ENCODE measurements around the gene XXYLT1. TPM values are rescaled to one million over a fixed set of nuclear protein-coding genes. Genes with fewer than 3 reads are reported as not detected.
A peak's percentile ranks its signal among the peaks of the same experiment; 100 is the strongest.

XXYLT1 gene
- total and polyA plus RNA-seq, 2 of the 8 experiments (the other 6 are each of a cell fraction or from before 2014, with no cell fraction given), result 18.9 to 23.8 TPM

GRCh38 chr3:195151866-195152541 is 119.0 kb downstream of the XXYLT1 start:
- H3K4ac ChIP-seq (replicated peaks; ENCODE audit: insufficient read length, low read depth, low read length), result no peak overlapping the region
- no peak overlapping the region for H2AFZ ChIP-seq (ENCODE audit: low read length)
- H2BK15ac ChIP-seq (ENCODE audit: low read length), result no peak overlapping the region
- H3K14ac ChIP-seq (ENCODE audit: insufficient read length), result no peak overlapping the region
- H3K27me3 ChIP-seq (replicated peaks in 1 of 4; ENCODE audit: control insufficient read depth in 3 of 4, extremely low read depth in 1 of 4, insufficient read depth in 3 of 4, low read length in 3 of 4), result no peaks in the 10 kb centered on the region
- H3K36me3 ChIP-seq (ENCODE audit: control insufficient read depth in 2 of 4, insufficient read depth in 4 of 4, low read length in 3 of 4), result no peaks in the 10 kb centered on the region
- H3K18ac ChIP-seq (ENCODE audit: extremely low read depth, low read length), result peak overlapping the region; percentile 24; the same call in 1 of the 2 replicates
- peaks cover 18 to 50% (median 32%) of the 10 kb centered on the region in 4 experiments for H3K4me1 ChIP-seq (replicated peaks in 1 of 4; ENCODE audit: control insufficient read depth in 3 of 4, insufficient read depth in 4 of 4, low read length in 3 of 4)
- no peak overlapping the region for H4K5ac ChIP-seq (ENCODE audit: insufficient read length, low read depth, low read length)
- peaks cover 0 to 10% of the 10 kb centered on the region in 2 experiments; a peak in 2 of 4 replicates for H3K79me2 ChIP-seq (ENCODE audit: control insufficient read depth in 1 of 2, insufficient read depth in 2 of 2, low read length in 2 of 2)
- H3K9me3 ChIP-seq (ENCODE audit: insufficient read depth in 2 of 2, low read depth in 1 of 2, low read length in 1 of 2), result no peaks in the 10 kb centered on the region
- no peak overlapping the region for H3K56ac ChIP-seq (replicated peaks; ENCODE audit: insufficient read length, low read depth, low read length)
- H4K20me1 ChIP-seq (replicated peaks in 1 of 2; ENCODE audit: control insufficient read depth in 1 of 2, insufficient read depth in 2 of 2, low read length in 2 of 2), result no peaks in the 10 kb centered on the region
- 84% methylated on average over 10 of the region's 11 CpGs; no CpG with 5 or more reads in 1 of the 2 experiments for WGBS, 2 experiments (ENCODE audit: extremely low coverage in 1 of 2, insufficient coverage in 1 of 2, insufficient read length in 1 of 2, insufficient replicate concordance in 2 of 2, low coverage in 1 of 2, low lambda C conversion rate in 2 of 2, missing lambda C conversion rate in 1 of 2)
- TF ChIP-seq SUZ12 (IDR thresholded peaks at IDR 0.05; ENCODE audit: low read length), result no peak
- TF ChIP-seq KDM5A (IDR thresholded peaks at IDR 0.05; ENCODE audit: low read length), result no peak
- TF ChIP-seq RBBP5 (IDR thresholded peaks at IDR 0.05; ENCODE audit: borderline replicate concordance, low read depth, low read length), result no peak
- no peak for TF ChIP-seq TAF7 (optimal IDR thresholded peaks at IDR 0.05; ENCODE audit: borderline replicate concordance, low read depth, low read length)
- TF ChIP-seq SAP30 (IDR thresholded peaks at IDR 0.05; ENCODE audit: insufficient read depth, insufficient replicate concordance, low read length), result no peak
- TF ChIP-seq CHD1 (IDR thresholded peaks at IDR 0.05; ENCODE audit: low read depth, low read length), result no peak
- no peak for TF ChIP-seq SP2 (IDR thresholded peaks at IDR 0.05; ENCODE audit: low read length)
- no peak for TF ChIP-seq BCL11A (IDR thresholded peaks at IDR 0.05; ENCODE audit: low read depth in 2 of 2, low read length in 2 of 2)
- no peak for TF ChIP-seq EGR1 (IDR thresholded peaks at IDR 0.05; ENCODE audit: borderline replicate concordance, low read depth, low read length)
- peaks cover 4% of the 10 kb centered on the region; the same call in 1 of the 2 replicates for H3K23me2 ChIP-seq (ENCODE audit: low read depth, low read length)
- ChIA-PET CTCF (ENCODE audit: partially characterized antibody) (interaction anchor here (0.8 to 1.3 kb wide), 3 partner anchors 17 to 43 kb away, joined by 3 read pairs; no protein-coding TSS in a partner anchor), POLR2A (ENCODE audit: partially characterized antibody) (interaction anchor here (1.3 kb wide), 1 partner anchor 10 kb away, joined by 3 read pairs; no protein-coding TSS in a partner anchor)
- H4K91ac ChIP-seq (replicated peaks; ENCODE audit: insufficient read length, low read length), result no peak overlapping the region
- DNase-seq (ENCODE audit: low read depth in 1 of 2, low spot score in 2 of 2) (no peak), FAIRE-seq (no peak)
- H3K79me1 ChIP-seq (ENCODE audit: low read depth, low read length), result 0 out of 2 replicates have a peak, but pooled peaks cover 3% of the 10 kb centered on the region
- H4K8ac ChIP-seq (ENCODE audit: extremely low read depth, insufficient read depth, low read length), result no peak overlapping the region
- H2BK12ac ChIP-seq (ENCODE audit: low read depth, low read length), result no peak overlapping the region
- H2BK5ac ChIP-seq (ENCODE audit: low read depth, low read length), result peak overlapping the region; percentile 18; the same call in 1 of the 2 replicates
- H3K9ac ChIP-seq (replicated peaks in 1 of 4; ENCODE audit: extremely low read depth in 1 of 4, low read depth in 3 of 4, low read length in 3 of 4), result no peak overlapping the region
- H3K4me2 ChIP-seq (ENCODE audit: insufficient read depth in 1 of 2, low read depth in 2 of 2, low read length in 2 of 2), result no peak overlapping the region; a peak in 1 of 4 replicates
- no peak overlapping the region for H2BK120ac ChIP-seq (replicated peaks; ENCODE audit: low read depth, low read length)
- H3K27ac ChIP-seq (ENCODE audit: low read depth, low read length), result no peak overlapping the region
- no peak overlapping the region for H2BK20ac ChIP-seq (ENCODE audit: low read length)
- H3K23ac ChIP-seq (ENCODE audit: insufficient read length), result no peak overlapping the region
- no peak overlapping the region for H3K4me3 ChIP-seq (ENCODE audit: extremely low read depth in 1 of 4, insufficient read depth in 2 of 4, low read depth in 3 of 4, low read length in 4 of 4)
- H2AK5ac ChIP-seq (ENCODE audit: low read depth, low read length), result no peak overlapping the region
